Measurements from ENCODE around the gene FOXP2. TPM values are rescaled to one million over a fixed set of nuclear protein-coding genes. Genes with fewer than 3 reads are reported as not detected.

The FOXP2 gene
- total and polyA plus RNA-seq, 9 donors: 5.0 to 26.5 (median 15.0) TPM

GRCh38 chr7:114722562-114722961, 307.9 kb downstream of the FOXP2 start:
- Histone ChIP-seq H3K4me3 (no peak overlapping the region), H3K27ac (no peak overlapping the region), H3K4me1 (ENCODE audit: insufficient read depth) (no peaks in the 10 kb centered on the region), H3K27me3 (no peaks in the 10 kb centered on the region), H3K9me3 (no peaks in the 10 kb centered on the region), H3K36me3 (no peaks in the 10 kb centered on the region)
- intact Hi-C loops (cut with DNase I): no loop called here
- no peak for DNase-seq
- no peak for TF ChIP-seq EP300 (IDR thresholded peaks at IDR 0.05)
- no peak for TF ChIP-seq CTCF (IDR thresholded peaks at IDR 0.05)
- TF ChIP-seq POLR2A (IDR thresholded peaks at IDR 0.05): no peak

- Histone ChIP-seq H3K4me1 (ENCODE audit: insufficient read depth) (no peaks in the 10 kb centered on the region), H3K4me3 (no peak overlapping the region), H3K27me3 (no peaks in the 10 kb centered on the region), H3K36me3 (no peaks in the 10 kb centered on the region), H3K9me3 (no peaks in the 10 kb centered on the region), H3K27ac (no peak overlapping the region)
- intact Hi-C loops (cut with DNase I): no loop called here
- 69 to 74% (median 73%) methylated on average over 1 of the region's 1 CpG for WGBS, 3 donors
- no peak for DNase-seq
- TF ChIP-seq CTCF (IDR thresholded peaks at IDR 0.05) (no peak), POLR2A (IDR thresholded peaks at IDR 0.05) (no peak), EP300 (IDR thresholded peaks at IDR 0.05) (no peak)
Observed at GRCh38 chr7:114723308-114723707, 308.7 kb downstream of the FOXP2 start.

- Histone ChIP-seq H3K27ac (no peak overlapping the region), H3K27me3 (no peaks in the 10 kb centered on the region), H3K36me3 (no peaks in the 10 kb centered on the region), H3K4me1 (ENCODE audit: insufficient read depth) (no peaks in the 10 kb centered on the region), H3K9me3 (no peaks in the 10 kb centered on the region), H3K4me3 (no peak overlapping the region)
- no peak for DNase-seq
- intact Hi-C loops (cut with DNase I): no loop called here
- WGBS, 3 donors: 69 to 73% (median 69%) methylated on average over 2 of the region's 2 CpGs
- TF ChIP-seq POLR2A (IDR thresholded peaks at IDR 0.05) (no peak), EP300 (IDR thresholded peaks at IDR 0.05) (no peak), CTCF (IDR thresholded peaks at IDR 0.05) (no peak)
Observed at GRCh38 chr7:114740095-114740494, 325.5 kb downstream of the FOXP2 start.

- Histone ChIP-seq H3K27ac (no peak overlapping the region), H3K4me1 (ENCODE audit: insufficient read depth) (no peaks in the 10 kb centered on the region), H3K9me3 (no peaks in the 10 kb centered on the region), H3K27me3 (no peaks in the 10 kb centered on the region), H3K4me3 (no peak overlapping the region), H3K36me3 (no peaks in the 10 kb centered on the region)
- DNase-seq: no peak
- intact Hi-C loops (cut with DNase I): no loop called here
- TF ChIP-seq CTCF (IDR thresholded peaks at IDR 0.05) (no peak), POLR2A (IDR thresholded peaks at IDR 0.05) (no peak), EP300 (IDR thresholded peaks at IDR 0.05) (no peak)
- WGBS, 3 donors: 83 to 86% (median 86%) methylated on average over 7 of the region's 7 CpGs
Observed at GRCh38 chr7:114740941-114741340, 326.3 kb downstream of the FOXP2 start.

GRCh38 chr7:114741911-114742310, 327.3 kb downstream of the FOXP2 start:
- H3K4me1 ChIP-seq (ENCODE audit: insufficient read depth): no peaks in the 10 kb centered on the region
- TF ChIP-seq EP300 (IDR thresholded peaks at IDR 0.05): no peak
- TF ChIP-seq CTCF (IDR thresholded peaks at IDR 0.05): no peak
- no peak for TF ChIP-seq POLR2A (IDR thresholded peaks at IDR 0.05)
- H3K27me3 ChIP-seq: no peaks in the 10 kb centered on the region
- no peak overlapping the region for H3K27ac ChIP-seq
- WGBS, 3 donors: 87 to 94% (median 90%) methylated on average over 1 of the region's 1 CpG
- no peaks in the 10 kb centered on the region for H3K9me3 ChIP-seq
- DNase-seq: no peak
- no peak overlapping the region for H3K4me3 ChIP-seq
- intact Hi-C loops (cut with DNase I): no loop called here
- no peaks in the 10 kb centered on the region for H3K36me3 ChIP-seq

All from ovary (tissue), 9 donors.